Measurements from ENCODE around the gene ATG9A. TPM values are rescaled to one million over a fixed set of nuclear protein-coding genes. Genes with fewer than 3 reads are reported as not detected.
"Not testable (repeated sequence)": the region's sequence is repeated elsewhere in the genome, so short reads cannot be mapped to it uniquely, and the experiment has no call there.

ATG9A gene
- total RNA-seq, 2 donors from 2014 or later: 21.0 to 27.7 TPM

DNA sequence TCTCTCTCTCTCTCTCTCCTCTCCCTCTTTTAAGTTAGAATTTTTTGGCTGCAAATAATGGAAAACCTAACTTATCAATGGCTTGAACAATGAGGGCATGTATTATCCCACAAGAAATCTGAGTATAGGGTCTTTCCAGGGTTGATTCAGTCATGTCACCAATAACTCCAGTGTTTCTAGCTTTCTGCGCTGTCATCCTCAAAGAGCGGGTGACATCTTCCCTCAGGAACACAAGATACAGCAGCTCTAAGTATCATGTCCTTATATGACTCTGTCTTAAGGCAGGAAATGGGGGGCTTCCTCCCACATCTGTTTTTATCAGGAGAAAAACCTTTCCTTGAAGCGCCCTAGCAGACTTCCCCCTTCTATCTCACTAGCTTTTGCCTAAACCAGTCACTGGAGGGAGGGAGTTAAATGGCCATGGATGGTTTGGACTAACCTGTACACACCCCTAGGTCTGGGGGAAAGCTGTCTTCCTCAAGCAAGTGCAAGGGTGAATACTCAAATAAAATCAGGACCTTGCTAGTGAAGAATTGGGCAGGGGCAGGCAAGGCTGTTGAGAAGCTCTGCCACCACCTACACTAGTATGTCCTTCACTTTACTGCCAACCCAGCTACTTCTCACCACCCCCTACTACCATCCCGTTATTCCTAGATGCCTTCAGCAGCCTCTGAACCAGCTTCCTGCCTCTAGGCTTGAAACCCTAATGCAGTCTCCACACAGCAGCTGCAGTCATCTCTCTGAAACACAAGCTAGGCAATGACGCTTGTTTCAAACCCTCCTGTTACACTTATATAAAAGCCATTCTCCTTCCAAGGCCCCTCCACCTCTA is 31.8 kb upstream of the ATG9A start:
- DNase-seq: no peak
- WGBS, 2 donors: 53 to 72% methylated on average over 5 of the region's 5 CpGs

DNA sequence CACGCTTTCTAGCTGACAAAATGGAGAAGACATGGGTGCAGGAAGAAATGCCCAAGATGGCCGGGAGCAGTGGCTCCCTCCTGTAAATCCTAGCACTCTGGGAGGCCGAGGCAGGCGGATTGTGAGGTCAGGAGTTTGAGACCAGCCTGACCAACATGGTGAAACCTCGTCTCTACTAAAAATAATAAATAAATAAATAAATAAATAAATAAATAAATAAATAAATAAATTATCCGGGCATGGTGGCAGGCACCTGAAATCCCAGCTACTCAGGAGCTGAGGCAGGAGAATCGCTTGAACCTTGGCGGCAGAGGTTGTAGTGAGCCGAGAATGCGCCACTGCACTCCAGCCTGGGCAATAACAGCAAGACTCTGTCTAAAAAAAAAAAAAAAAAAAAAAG is 29.5 kb upstream of the ATG9A start:
- DNase-seq; H3K36me3 ChIP-seq (replicated peaks in 1 of 2; ENCODE audit: insufficient read depth in 1 of 2, low read depth in 2 of 2); H3K4me1 ChIP-seq; H3K27me3 ChIP-seq; H3K9me3 ChIP-seq; H3K27ac ChIP-seq; H3K4me3 ChIP-seq; ATAC-seq; intact Hi-C loops (cut with DNase I): not testable (repeated sequence)
- WGBS, 2 donors: 82 to 90% methylated on average over 10 of the region's 10 CpGs

More for the DNA sequence above, 31.8 kb upstream of the ATG9A start:
- H3K27ac ChIP-seq: no peak overlapping the region
- no peaks in the 10 kb centered on the region for H3K9me3 ChIP-seq
- no peaks in the 10 kb centered on the region for H3K36me3 ChIP-seq (replicated peaks in 1 of 2; ENCODE audit: insufficient read depth in 1 of 2, low read depth in 2 of 2)
- no peaks in the 10 kb centered on the region for H3K4me1 ChIP-seq
- TF ChIP-seq POLR2A (IDR thresholded peaks at IDR 0.05): no peak
- TF ChIP-seq, protein P1, sequence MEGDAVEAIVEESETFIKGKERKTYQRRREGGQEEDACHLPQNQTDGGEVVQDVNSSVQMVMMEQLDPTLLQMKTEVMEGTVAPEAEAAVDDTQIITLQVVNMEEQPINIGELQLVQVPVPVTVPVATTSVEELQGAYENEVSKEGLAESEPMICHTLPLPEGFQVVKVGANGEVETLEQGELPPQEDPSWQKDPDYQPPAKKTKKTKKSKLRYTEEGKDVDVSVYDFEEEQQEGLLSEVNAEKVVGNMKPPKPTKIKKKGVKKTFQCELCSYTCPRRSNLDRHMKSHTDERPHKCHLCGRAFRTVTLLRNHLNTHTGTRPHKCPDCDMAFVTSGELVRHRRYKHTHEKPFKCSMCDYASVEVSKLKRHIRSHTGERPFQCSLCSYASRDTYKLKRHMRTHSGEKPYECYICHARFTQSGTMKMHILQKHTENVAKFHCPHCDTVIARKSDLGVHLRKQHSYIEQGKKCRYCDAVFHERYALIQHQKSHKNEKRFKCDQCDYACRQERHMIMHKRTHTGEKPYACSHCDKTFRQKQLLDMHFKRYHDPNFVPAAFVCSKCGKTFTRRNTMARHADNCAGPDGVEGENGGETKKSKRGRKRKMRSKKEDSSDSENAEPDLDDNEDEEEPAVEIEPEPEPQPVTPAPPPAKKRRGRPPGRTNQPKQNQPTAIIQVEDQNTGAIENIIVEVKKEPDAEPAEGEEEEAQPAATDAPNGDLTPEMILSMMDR (IDR thresholded peaks at IDR 0.05): no peak
- no peak for ATAC-seq
- intact Hi-C loops (cut with DNase I): no loop called here
- H3K27me3 ChIP-seq: no peaks in the 10 kb centered on the region
- no peak overlapping the region for H3K4me3 ChIP-seq

DNA sequence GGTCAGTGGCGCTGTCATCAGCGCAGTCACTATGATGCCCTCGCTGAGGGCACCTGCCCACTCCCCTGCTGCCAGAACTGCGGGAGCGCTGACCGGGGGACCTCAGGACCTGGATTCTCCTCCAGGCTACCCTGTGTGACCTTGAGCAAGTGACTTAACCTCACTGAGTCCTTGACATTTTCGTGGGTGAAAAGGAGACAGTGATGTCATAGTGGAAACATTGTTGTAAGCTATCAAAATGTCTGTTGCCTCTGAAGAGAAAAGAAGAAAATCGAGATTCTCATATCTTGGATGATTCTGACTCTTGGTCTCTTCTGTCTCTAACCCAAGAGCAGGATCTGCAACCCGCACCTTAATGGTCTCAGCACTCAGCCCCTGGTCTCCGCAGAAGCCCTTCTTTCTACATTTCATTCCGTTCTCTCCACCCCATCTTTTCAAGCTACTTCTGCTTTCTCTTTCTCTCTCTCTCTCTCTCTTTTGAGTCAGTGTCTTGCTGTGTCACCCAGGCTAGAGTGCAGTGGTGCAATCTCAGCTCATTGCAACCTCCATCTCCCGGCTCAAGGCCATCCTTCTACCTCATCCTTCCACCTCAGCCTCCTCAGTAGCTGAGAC is 25.3 kb upstream of the ATG9A start:
- DNase-seq (no peak), ATAC-seq (peak; percentile 4)
- TF ChIP-seq POLR2A (IDR thresholded peaks at IDR 0.05): no peak
- TF ChIP-seq, protein P1 (IDR thresholded peaks at IDR 0.05): no peak
- intact Hi-C loops (cut with DNase I): no loop called here
- Histone ChIP-seq H3K4me3 (peak overlapping the region; percentile 20 to 67), H3K4me1 (peaks cover 46% of the 10 kb centered on the region), H3K36me3 (replicated peaks in 1 of 2; ENCODE audit: insufficient read depth in 1 of 2, low read depth in 2 of 2) (peaks cover 0 to 2% of the 10 kb centered on the region in 2 donors), H3K27ac (peak overlapping the region; percentile 77 to 96 (median 86)), H3K9me3 (no peaks in the 10 kb centered on the region), H3K27me3 (no peaks in the 10 kb centered on the region)
- 19 to 44% methylated on average over 6 to 11 of the region's 12 CpGs for WGBS, 2 donors

DNA sequence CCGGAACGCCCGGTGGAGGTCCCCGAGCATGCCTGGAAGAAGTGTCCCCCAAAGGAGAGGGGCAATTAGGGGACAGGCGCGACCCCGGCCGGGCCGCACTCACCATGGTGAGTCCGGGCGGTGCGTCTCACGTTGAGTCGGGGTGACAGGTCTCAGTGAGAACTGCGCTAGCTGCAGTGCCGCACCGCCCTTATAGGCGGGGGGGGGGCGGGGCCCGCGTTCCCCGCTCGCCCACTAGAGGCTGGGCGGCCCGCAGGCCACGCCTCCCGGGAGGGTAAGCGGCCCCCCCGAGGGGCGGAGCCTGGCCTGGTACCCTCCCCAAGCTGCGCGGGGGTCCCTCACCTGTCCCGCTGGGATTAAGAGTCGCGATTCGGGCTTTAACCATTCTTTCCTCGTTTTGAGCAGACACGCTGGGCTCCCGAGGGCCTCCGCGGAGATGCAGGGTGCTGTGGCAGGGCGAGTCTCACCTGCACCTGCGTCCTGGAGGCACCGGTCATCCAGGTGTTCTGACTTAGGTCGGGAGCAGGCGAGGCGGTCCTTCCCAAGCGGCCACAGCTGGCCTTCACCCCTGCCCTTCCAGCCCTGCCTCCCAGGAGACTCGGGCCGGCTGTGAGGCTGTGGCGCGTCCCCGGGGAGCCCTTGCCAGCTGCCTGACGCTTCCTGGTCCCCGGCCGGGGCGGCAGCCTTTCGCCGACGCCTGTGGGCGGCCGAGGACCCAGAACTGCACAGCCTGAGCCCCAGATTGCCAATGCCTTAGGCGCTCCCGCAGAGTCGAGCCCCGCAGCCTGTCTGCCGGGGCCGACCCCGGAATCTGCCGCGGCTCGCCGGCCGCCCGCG is 24.5 kb upstream of the ATG9A start, which contains the start of gene TUBA4A:
Gene TUBA4A (minus strand): TSS at position 166 of the 837 bp plus-strand sequence. CDS start 60 bp downstream, at position 106.
- DNase-seq (peak; percentile 90 to 95 (median 92)), ATAC-seq (peak; percentile 81)
- WGBS, 2 donors: 1% methylated on average over 45 of the region's 76 CpGs; no CpG with 5 or more reads in 1 of the 2 donors

More for the DNA sequence above, 24.5 kb upstream of the ATG9A start, which contains the start of gene TUBA4A:
- peak within 1 kb of the TSS; percentile 20 to 67 for H3K4me3 ChIP-seq
- no peaks in the 10 kb centered on the region for H3K9me3 ChIP-seq
- no peaks in the 10 kb centered on the region for H3K27me3 ChIP-seq
- peaks cover 53% of the 10 kb centered on the region for H3K4me1 ChIP-seq
- peak within 1 kb of the TSS; percentile 77 to 96 (median 86) for H3K27ac ChIP-seq
- intact Hi-C loops (cut with DNase I): no loop called here
- peaks cover 0 to 2% of the 10 kb centered on the region in 2 donors for H3K36me3 ChIP-seq (replicated peaks in 1 of 2; ENCODE audit: insufficient read depth in 1 of 2, low read depth in 2 of 2)
- TF ChIP-seq, protein P1 (IDR thresholded peaks at IDR 0.05): peak in 4 of 7 experiments; percentile 23 to 51 (median 42)
- peak; percentile 96 to 97 (median 97) for TF ChIP-seq POLR2A (IDR thresholded peaks at IDR 0.05)

All from body of pancreas (tissue), 4 donors.